ENCODE measurements around the gene RFPL2.

RFPL2 gene

GRCh38 chr22:32204856-32205722, at the start of gene RFPL2:
Gene RFPL2, minus strand, starts transcription at chr22:32205073. Its CDS starts 2,622 bp downstream, at chr22:32202451.
- DNase-seq (ENCODE audit: low spot score), result no peak

GRCh38 chr22:32249231-32249630, 44.4 kb upstream of the RFPL2 start:
- no peak for DNase-seq (ENCODE audit: low spot score)

DNA sequence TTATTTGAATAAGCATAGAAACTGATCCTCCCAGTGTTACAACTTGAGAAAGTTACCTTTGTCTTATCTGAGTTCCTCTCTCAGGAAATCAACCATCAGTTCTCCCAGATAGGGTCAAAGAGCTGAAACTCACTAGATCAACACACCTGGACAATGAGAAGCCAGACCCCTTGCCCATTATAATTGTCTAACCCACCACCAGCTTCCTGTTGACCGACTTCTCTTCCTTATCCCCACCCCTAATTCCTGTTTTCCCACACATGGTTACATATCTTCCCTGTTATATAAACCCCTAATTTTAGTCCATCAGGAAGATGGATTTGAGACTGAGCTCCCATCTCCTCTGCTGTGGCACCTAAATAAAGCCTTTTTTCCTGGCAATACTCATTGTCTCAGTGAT, 43.4 kb upstream of the RFPL2 start:
- no peak for DNase-seq (ENCODE audit: low spot score)

- no peak for DNase-seq (ENCODE audit: low spot score)
Measured at GRCh38 chr22:32246166-32246565, 41.3 kb upstream of the RFPL2 start.

GRCh38 chr22:32245042-32245441, 40.2 kb upstream of the RFPL2 start:
- DNase-seq (ENCODE audit: low spot score), result no peak

- DNase-seq (ENCODE audit: low spot score), result no peak
Measured at GRCh38 chr22:32244547-32244946, 39.7 kb upstream of the RFPL2 start.

- DNase-seq (ENCODE audit: low spot score), result no peak
Measured at GRCh38 chr22:32240461-32240860, 35.6 kb upstream of the RFPL2 start.

DNA sequence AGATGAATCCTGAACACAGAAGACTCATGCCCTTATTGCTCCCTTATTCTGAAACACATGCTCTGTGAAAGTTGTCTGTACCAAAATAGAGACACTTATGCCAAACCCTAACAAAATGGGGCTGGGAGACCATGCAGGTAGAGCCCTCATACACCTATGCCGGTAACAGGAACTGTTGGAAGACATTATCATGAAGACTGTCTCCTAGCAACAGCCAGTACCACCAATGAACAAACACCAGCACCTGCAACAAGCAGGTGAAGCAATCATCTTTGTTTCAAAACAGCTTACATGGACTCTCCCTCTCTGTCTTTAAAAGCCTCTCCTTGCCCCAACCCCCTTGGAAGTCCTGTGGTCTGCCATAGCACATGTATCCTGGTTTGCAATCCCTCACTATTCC, 33.0 kb upstream of the RFPL2 start:
- no peak for DNase-seq (ENCODE audit: low spot score)

- DNase-seq (ENCODE audit: low spot score), result no peak
Measured at GRCh38 chr22:32236970-32237369, 32.1 kb upstream of the RFPL2 start.

DNA sequence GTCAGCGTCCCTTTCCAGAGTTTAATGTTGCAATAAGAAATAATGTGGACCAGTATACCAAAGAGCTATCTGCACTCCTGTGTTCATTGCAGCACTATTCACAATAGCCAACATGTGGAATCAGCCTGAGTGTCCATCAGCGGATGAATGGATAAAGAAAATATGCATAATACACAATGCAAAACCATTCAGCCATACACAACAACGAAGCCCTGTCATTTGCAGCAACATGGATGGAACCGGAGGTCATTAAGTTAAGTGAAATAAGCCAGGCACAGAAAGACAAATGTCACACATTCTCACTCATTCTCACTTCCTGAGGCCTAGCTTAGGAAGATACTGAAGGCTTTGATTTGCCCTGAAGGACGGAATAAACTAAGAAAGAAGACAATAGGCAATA, 28.2 kb upstream of the RFPL2 start:
- DNase-seq (ENCODE audit: low spot score), result no peak

DNA sequence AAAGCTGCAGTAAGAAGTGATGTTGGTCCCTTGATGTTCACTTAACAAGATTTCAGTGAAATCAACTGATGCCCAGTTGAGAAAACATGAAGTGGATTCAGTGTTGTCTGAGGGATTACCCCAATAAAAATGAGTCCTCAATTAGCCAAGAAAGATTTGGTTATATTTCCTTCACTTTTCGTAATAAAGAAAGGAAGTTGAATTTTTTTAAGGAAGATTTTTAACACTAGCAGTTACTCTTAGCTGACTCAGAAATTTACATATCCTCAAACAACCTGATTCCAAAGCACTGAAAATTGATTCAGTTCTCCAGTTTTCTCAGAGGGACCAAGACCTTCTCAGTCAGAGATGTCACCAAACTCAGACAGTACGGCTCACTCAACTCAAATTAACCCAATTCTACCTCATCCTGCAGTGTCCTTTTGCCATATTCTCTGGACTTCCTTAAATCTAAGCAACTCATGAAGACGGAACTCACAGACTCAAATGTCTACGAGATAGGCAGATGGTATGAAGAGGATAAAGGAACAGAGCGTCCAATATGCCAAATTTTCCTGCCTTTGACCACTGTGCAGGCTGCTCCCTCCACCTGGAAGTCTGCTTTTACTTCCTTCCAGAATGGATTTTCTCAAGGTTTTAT, 27.4 kb upstream of the RFPL2 start:
- no peak for DNase-seq (ENCODE audit: low spot score)

- DNase-seq (ENCODE audit: low spot score), result no peak
Measured at GRCh38 chr22:32226326-32227104, 21.6 kb upstream of the RFPL2 start.

- no peak for DNase-seq (ENCODE audit: low spot score)
Measured at GRCh38 chr22:32222991-32223390, 18.1 kb upstream of the RFPL2 start.

DNA sequence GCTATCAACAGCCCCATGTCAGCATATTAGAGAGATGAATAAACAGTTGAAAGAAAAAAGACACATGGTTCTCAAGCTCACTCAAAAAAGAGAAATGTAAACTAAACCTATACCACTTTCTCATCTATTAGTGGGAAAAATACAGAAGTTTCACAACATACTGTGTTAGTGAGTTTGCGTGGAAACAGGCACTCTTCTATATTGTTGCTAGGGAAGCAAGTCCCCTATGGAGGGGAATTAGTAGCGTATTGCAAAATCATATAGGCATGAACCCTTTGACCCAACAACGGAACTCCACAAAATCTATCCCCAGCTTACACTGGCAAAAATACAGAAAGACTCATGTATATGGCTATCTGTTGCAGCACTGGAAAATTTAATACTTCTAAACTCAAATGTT, 14.2 kb upstream of the RFPL2 start:
- DNase-seq (ENCODE audit: low spot score), result no peak

GRCh38 chr22:32218470-32218869, 13.6 kb upstream of the RFPL2 start:
- no peak for DNase-seq (ENCODE audit: low spot score)

DNA sequence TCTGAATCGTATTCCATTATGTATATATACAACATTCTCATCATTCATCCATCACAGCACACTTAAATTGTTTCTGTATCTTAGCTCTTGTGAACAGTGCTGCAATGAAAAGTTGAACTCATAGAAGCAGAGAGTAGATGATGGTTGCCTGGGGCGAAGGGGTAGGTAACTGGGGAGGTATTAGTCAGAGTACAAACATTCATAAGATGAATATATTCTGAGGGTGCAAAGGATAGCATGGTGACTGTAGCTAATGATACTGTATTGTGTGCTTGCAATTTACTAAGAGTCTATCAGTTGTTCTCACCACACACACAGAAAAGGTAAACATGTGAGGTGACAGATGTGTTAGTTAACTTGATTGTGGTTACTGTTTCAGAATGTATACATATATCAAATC, 12.6 kb upstream of the RFPL2 start:
- no peak for DNase-seq (ENCODE audit: low spot score)

DNA sequence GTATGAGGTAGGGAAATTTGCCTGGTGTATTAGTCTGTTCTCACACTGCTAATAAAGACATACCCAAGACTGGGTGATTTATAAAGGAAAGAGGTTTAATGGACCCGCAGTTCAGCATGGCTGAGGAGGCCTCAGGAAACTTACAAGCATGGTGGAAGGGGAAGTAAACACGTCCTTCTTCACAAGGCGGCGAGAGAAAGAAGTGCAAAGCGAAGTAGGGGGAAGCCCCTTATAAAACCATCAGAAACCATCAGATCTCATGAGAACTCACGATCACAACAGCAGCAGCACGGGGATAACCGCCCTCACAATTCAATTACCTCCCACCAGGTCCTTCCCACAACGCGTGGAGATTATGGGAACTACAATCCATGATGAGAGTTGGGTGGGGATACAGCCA, 12.0 kb upstream of the RFPL2 start:
- no peak for DNase-seq (ENCODE audit: low spot score)

GRCh38 chr22:32211011-32211410, 6.1 kb upstream of the RFPL2 start:
- no peak for DNase-seq (ENCODE audit: low spot score)

GRCh38 chr22:32208681-32209080, 3.8 kb upstream of the RFPL2 start:
- DNase-seq (ENCODE audit: low spot score), result no peak

DNA sequence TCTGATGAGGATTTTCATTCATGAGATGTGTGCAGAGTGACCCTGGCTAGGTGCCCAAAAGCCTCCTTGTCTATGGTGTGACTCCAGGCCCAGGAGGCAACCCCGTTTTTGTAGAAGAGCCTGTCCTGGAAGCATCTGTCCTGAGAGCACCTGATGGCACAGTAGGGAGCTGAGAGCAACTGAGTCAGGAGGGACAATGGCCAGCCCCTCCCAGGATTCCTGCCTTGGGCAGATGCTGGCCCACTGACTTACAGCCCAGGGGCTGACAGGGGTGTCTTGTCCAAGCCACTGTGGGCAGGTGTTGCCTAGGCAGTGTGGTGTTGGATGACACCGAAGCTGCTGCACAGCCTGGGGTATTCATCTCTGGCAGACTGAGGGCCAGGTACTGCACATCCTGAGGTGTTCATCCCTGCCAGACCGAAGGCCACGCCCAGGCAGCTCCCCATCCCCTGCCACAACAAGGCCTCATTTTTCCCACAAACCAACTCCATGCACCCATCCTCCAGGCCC, 3.2 kb upstream of the RFPL2 start:
- DNase-seq (ENCODE audit: low spot score), result no peak

GRCh38 chr22:32206774-32207758, 2.2 kb upstream of the RFPL2 start:
- no peak for DNase-seq (ENCODE audit: low spot score)
